ENCODE results near the gene TERT.

Gene TERT

GRCh38 chr5:1215320-1216096 is 79.4 kb downstream of the TERT start:
- no peak overlapping the region for H3K27ac ChIP-seq
- H3K27me3 ChIP-seq (ENCODE audit: insufficient read depth, low read depth, severe bottlenecking): no peaks in the 10 kb centered on the region
- no peak overlapping the region for H3K4me3 ChIP-seq (ENCODE audit: low read depth, low read length)
- no peak for TF ChIP-seq CTCF (IDR thresholded peaks at IDR 0.05; ENCODE audit: low read depth, low read length)
- H3K9me3 ChIP-seq (ENCODE audit: severe bottlenecking): peaks cover 7% of the 10 kb centered on the region
- DNase-seq: no peak
- H3K36me3 ChIP-seq: no peaks in the 10 kb centered on the region

- DNase-seq: no peak
- H3K27me3 ChIP-seq (ENCODE audit: insufficient read depth, low read depth, severe bottlenecking): no peaks in the 10 kb centered on the region
- H3K27ac ChIP-seq: no peak overlapping the region
- H3K9me3 ChIP-seq (ENCODE audit: severe bottlenecking): peaks cover 7% of the 10 kb centered on the region
- H3K36me3 ChIP-seq: no peaks in the 10 kb centered on the region
- H3K4me3 ChIP-seq (ENCODE audit: low read depth, low read length): no peak overlapping the region
- TF ChIP-seq CTCF (IDR thresholded peaks at IDR 0.05; ENCODE audit: low read depth, low read length): no peak
Measured at GRCh38 chr5:1214936-1215220, 80.0 kb downstream of the TERT start.

- Histone ChIP-seq H3K9me3 (ENCODE audit: severe bottlenecking) (peaks cover 7% of the 10 kb centered on the region), H3K4me3 (ENCODE audit: low read depth, low read length) (no peak overlapping the region), H3K36me3 (no peaks in the 10 kb centered on the region), H3K27ac (no peak overlapping the region), H3K27me3 (ENCODE audit: insufficient read depth, low read depth, severe bottlenecking) (no peaks in the 10 kb centered on the region)
- no peak for DNase-seq
- no peak for TF ChIP-seq CTCF (IDR thresholded peaks at IDR 0.05; ENCODE audit: low read depth, low read length)
Measured at GRCh38 chr5:1214163-1214935, 80.5 kb downstream of the TERT start.

- Histone ChIP-seq H3K36me3 (no peaks in the 10 kb centered on the region), H3K9me3 (ENCODE audit: severe bottlenecking) (peaks cover 7% of the 10 kb centered on the region), H3K27me3 (ENCODE audit: insufficient read depth, low read depth, severe bottlenecking) (no peaks in the 10 kb centered on the region), H3K4me3 (ENCODE audit: low read depth, low read length) (no peak overlapping the region), H3K27ac (no peak overlapping the region)
- no peak for TF ChIP-seq CTCF (IDR thresholded peaks at IDR 0.05; ENCODE audit: low read depth, low read length)
- no peak for DNase-seq
Measured at GRCh38 chr5:1213508-1214162, 81.2 kb downstream of the TERT start.

- no peak overlapping the region for H3K27ac ChIP-seq
- no peaks in the 10 kb centered on the region for H3K27me3 ChIP-seq (ENCODE audit: insufficient read depth, low read depth, severe bottlenecking)
- peaks cover 7% of the 10 kb centered on the region for H3K9me3 ChIP-seq (ENCODE audit: severe bottlenecking)
- no peaks in the 10 kb centered on the region for H3K36me3 ChIP-seq
- H3K4me3 ChIP-seq (ENCODE audit: low read depth, low read length): no peak overlapping the region
- no peak for DNase-seq
- TF ChIP-seq CTCF (IDR thresholded peaks at IDR 0.05; ENCODE audit: low read depth, low read length): no peak
Measured at GRCh38 chr5:1212881-1213280, 82.0 kb downstream of the TERT start.
